Breast epithelium (tissue), 4 donors: Measurements from ENCODE around the gene SIK3. TPM values are rescaled to one million over a fixed set of nuclear protein-coding genes. Genes with fewer than 3 reads are reported as not detected.

Experiments
- DNase-seq, 2 donors: peaks; one replicate each; pipeline ENCODE4 v3.0.0-alpha.2; 2019; ENCODE audit warnings: low spot score in 2 of 2
- H3K27ac ChIP-seq, 2 donors: fragments of 200-600 bp; sonication (generic) in 1 of 2; one replicate each; pipeline ENCODE4 v1.5.1; 2016 to 2019; ENCODE audit warnings: mild to moderate bottlenecking in 1 of 2
- H3K27me3 ChIP-seq, 2 donors: fragments of 200-600 bp; sonication (generic) in 1 of 2; one replicate each; pipeline versions ENCODE4 v1.5.1 to v1.6.0; 2017 to 2019; ENCODE audit warnings: control low read depth in 1 of 2, mild to moderate bottlenecking in 1 of 2
- H3K36me3 ChIP-seq: fragments of 200-600 bp; one replicate; pipeline ENCODE4 v1.5.1; 2019
- H3K4me1 ChIP-seq, 2 donors: fragments of 200-600 bp; sonication (generic); one replicate each; pipeline ENCODE4 v1.5.1; 2016 to 2019; ENCODE audit warnings: control low read depth in 1 of 2
- H3K4me3 ChIP-seq, 3 donors: fragments of 200-600 bp; sonication (generic); 1 replicate in 2 of 3; 2 replicates in 1 of 3; pipeline ENCODE4 v1.5.1; 2016 to 2019; ENCODE audit warnings: mild to moderate bottlenecking in 3 of 3, moderate library complexity in 2 of 3
- H3K9me3 ChIP-seq, 2 donors: fragments of 200-600 bp; sonication (generic) in 1 of 2; one replicate each; pipeline ENCODE4 v1.5.1; 2016 to 2019; ENCODE audit warnings: control low read depth in 1 of 2
- POLR2A ChIP-seq: fragments of 450-650 bp; IDR thresholded peaks from one replicate; pipeline ENCODE4 v1.6.1; 2016; ENCODE audit warnings: antibody characterized with exemption, mild to moderate bottlenecking, moderate library complexity
- POLR2AphosphoS5 ChIP-seq, 3 donors: sonication (generic); formaldehyde crosslinking; IDR thresholded peaks; one replicate each; pipeline ENCODE4 v1.6.1; 2017; ENCODE audit warnings: antibody characterized with exemption in 3 of 3
- intact Hi-C: fragments of 100-400 bp; cut with DNase I; formaldehyde crosslinking; loops from one replicate; pipeline ENCODE4 v1.15.1; 2023; ENCODE audit warnings: low total_unique reads
- total RNA-seq, 3 donors: library from RNA; depleted of rRNA; stranded (reverse); fragments of >200 nt; gene quantifications; one replicate each; pipeline ENCODE4 v1.1.0, GENCODE V29; 2016
- TF ChIP-seq, protein P1 (sequence below), 3 donors: fragments of 450-650 bp; IDR thresholded peaks; one replicate each; pipeline ENCODE4 v1.5.1; 2016 to 2017; ENCODE audit warnings: antibody characterized with exemption in 3 of 3, mild to moderate bottlenecking in 3 of 3, moderate library complexity in 3 of 3

SIK3 gene
- total RNA-seq, 3 donors from 2014 or later: 26.9 to 110 (median 57.0) TPM

DNA sequence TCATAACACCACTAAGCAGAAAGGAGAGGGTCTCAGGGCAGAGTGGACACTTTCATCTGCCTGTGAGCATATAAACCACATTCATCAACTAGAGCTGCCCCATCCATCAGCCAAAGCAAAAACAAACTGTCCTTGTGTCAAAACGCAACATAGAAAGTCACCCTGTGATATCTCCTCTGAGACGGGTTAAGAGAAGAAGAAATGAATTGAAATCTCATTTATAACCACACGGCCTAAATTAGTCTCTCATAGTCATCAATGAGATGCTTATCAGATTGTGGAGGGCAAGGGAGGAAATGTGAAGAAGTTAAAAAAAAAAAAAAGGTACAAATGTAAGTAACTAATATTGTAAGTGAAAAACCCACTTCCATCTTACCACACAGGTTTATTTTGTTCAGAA is 75.7 kb downstream of the SIK3 start:
- no peak overlapping the region for H3K27ac ChIP-seq
- H3K36me3 ChIP-seq: no peaks in the 10 kb centered on the region
- DNase-seq: no peak
- TF ChIP-seq, protein P1, sequence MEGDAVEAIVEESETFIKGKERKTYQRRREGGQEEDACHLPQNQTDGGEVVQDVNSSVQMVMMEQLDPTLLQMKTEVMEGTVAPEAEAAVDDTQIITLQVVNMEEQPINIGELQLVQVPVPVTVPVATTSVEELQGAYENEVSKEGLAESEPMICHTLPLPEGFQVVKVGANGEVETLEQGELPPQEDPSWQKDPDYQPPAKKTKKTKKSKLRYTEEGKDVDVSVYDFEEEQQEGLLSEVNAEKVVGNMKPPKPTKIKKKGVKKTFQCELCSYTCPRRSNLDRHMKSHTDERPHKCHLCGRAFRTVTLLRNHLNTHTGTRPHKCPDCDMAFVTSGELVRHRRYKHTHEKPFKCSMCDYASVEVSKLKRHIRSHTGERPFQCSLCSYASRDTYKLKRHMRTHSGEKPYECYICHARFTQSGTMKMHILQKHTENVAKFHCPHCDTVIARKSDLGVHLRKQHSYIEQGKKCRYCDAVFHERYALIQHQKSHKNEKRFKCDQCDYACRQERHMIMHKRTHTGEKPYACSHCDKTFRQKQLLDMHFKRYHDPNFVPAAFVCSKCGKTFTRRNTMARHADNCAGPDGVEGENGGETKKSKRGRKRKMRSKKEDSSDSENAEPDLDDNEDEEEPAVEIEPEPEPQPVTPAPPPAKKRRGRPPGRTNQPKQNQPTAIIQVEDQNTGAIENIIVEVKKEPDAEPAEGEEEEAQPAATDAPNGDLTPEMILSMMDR (IDR thresholded peaks at IDR 0.05): no peak
- TF ChIP-seq POLR2AphosphoS5 (IDR thresholded peaks at IDR 0.05): no peak
- no peak for TF ChIP-seq POLR2A
- no peaks in the 10 kb centered on the region for H3K9me3 ChIP-seq
- H3K4me3 ChIP-seq: no peak overlapping the region
- no peaks in the 10 kb centered on the region for H3K27me3 ChIP-seq
- intact Hi-C loops: no loop called here
- H3K4me1 ChIP-seq: no peaks in the 10 kb centered on the region

DNA sequence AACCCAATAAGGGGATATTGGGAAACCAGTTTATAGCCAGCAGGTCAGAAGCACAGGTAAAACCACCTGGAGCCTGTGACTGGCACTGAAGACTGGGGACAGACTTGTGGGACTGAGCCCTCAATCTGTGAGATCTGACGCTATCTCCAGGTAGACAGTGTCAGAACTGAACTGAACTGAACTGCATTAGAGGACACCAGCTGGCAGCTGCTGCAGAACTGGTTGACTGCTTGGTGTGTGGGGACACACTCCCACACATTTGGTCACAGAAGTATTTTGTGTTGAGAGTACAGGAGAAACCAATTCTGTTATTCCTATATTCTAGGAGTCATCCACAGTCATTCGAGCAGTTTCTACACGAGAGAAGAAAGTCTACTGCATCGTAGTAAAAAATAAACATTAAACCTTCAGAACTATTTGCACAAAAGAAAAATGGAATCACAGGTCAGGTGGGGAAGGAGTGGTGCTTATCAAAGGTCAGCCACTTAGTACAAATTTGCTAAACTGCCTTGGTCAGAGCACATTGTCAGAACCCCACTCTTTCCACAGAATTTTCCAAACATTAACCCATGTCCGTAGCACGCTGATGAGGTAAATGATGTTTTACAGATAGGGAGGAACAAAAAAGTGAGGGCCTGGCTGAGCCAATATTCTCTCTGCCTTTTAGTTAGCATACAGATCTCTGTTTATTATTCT is 77.2 kb downstream of the SIK3 start:
- H3K27ac ChIP-seq: no peak overlapping the region
- H3K9me3 ChIP-seq: no peaks in the 10 kb centered on the region
- H3K4me1 ChIP-seq: no peaks in the 10 kb centered on the region
- H3K4me3 ChIP-seq: no peak overlapping the region
- intact Hi-C loops: no loop called here
- no peak for DNase-seq
- H3K36me3 ChIP-seq: no peaks in the 10 kb centered on the region
- H3K27me3 ChIP-seq: no peaks in the 10 kb centered on the region
- no peak for TF ChIP-seq POLR2A
- no peak for TF ChIP-seq POLR2AphosphoS5 (IDR thresholded peaks at IDR 0.05)
- TF ChIP-seq, protein P1 (IDR thresholded peaks at IDR 0.05): no peak

- TF ChIP-seq POLR2A (no peak), POLR2AphosphoS5 (IDR thresholded peaks at IDR 0.05) (no peak)
- TF ChIP-seq, protein P1 (IDR thresholded peaks at IDR 0.05): no peak
- H3K27ac ChIP-seq: no peak overlapping the region
Measured at GRCh38 chr11:117020287-117020686, 77.9 kb downstream of the SIK3 start.

GRCh38 chr11:117019871-117020270 is 78.4 kb downstream of the SIK3 start:
- TF ChIP-seq, protein P1 (IDR thresholded peaks at IDR 0.05): no peak
- TF ChIP-seq POLR2A (no peak), POLR2AphosphoS5 (IDR thresholded peaks at IDR 0.05) (no peak)
- H3K4me3 ChIP-seq: no peak overlapping the region
- H3K9me3 ChIP-seq: no peaks in the 10 kb centered on the region
- H3K27ac ChIP-seq: no peak overlapping the region
- no peaks in the 10 kb centered on the region for H3K4me1 ChIP-seq
- DNase-seq: no peak
- H3K36me3 ChIP-seq: no peaks in the 10 kb centered on the region
- intact Hi-C loops: no loop called here
- H3K27me3 ChIP-seq: no peaks in the 10 kb centered on the region

More at GRCh38 chr11:117020287-117020686, 77.9 kb downstream of the SIK3 start:
- no peak for DNase-seq
- no peaks in the 10 kb centered on the region for H3K4me1 ChIP-seq
- no peaks in the 10 kb centered on the region for H3K9me3 ChIP-seq
- intact Hi-C loops: no loop called here
- H3K27me3 ChIP-seq: no peaks in the 10 kb centered on the region
- no peaks in the 10 kb centered on the region for H3K36me3 ChIP-seq
- H3K4me3 ChIP-seq: no peak overlapping the region

- H3K4me1 ChIP-seq: no peaks in the 10 kb centered on the region
- DNase-seq: no peak
- no peak overlapping the region for H3K27ac ChIP-seq
- H3K36me3 ChIP-seq: no peaks in the 10 kb centered on the region
- no peak overlapping the region for H3K4me3 ChIP-seq
- H3K9me3 ChIP-seq: no peaks in the 10 kb centered on the region
- intact Hi-C loops: no loop called here
- no peaks in the 10 kb centered on the region for H3K27me3 ChIP-seq
- no peak for TF ChIP-seq POLR2AphosphoS5 (IDR thresholded peaks at IDR 0.05)
- no peak for TF ChIP-seq POLR2A
- TF ChIP-seq, protein P1 (IDR thresholded peaks at IDR 0.05): no peak
Measured at GRCh38 chr11:117017456-117017855, 80.8 kb downstream of the SIK3 start.
